PC-3 (cell line): ENCODE data around the gene KCNJ11.

Source experiments
- EZH2 ChIP-seq: fragments of 300-600 bp; sonication (generic); IDR thresholded peaks from one replicate; pipeline ENCODE4 v1.6.1; 2017; ENCODE audit warnings: antibody characterized with exemption, mild to moderate bottlenecking, low read length; ENCODE audit not compliant: unreplicated experiment
- EZH2phosphoT487 ChIP-seq: fragments of 300-600 bp; sonication (generic); IDR thresholded peaks from 2 replicates; pipeline ENCODE4 v1.6.1; 2018; ENCODE audit warnings: mild to moderate bottlenecking, antibody characterized with exemption, low read length, borderline replicate concordance
- TF ChIP-seq, protein P1 (sequence below): fragments of 300-600 bp; sonication (generic); conservative IDR thresholded peaks from 2 replicates; pipeline ENCODE4 v1.5.1; 2017; ENCODE audit warnings: antibody characterized with exemption, low read depth, mild to moderate bottlenecking, low read length

DNA sequence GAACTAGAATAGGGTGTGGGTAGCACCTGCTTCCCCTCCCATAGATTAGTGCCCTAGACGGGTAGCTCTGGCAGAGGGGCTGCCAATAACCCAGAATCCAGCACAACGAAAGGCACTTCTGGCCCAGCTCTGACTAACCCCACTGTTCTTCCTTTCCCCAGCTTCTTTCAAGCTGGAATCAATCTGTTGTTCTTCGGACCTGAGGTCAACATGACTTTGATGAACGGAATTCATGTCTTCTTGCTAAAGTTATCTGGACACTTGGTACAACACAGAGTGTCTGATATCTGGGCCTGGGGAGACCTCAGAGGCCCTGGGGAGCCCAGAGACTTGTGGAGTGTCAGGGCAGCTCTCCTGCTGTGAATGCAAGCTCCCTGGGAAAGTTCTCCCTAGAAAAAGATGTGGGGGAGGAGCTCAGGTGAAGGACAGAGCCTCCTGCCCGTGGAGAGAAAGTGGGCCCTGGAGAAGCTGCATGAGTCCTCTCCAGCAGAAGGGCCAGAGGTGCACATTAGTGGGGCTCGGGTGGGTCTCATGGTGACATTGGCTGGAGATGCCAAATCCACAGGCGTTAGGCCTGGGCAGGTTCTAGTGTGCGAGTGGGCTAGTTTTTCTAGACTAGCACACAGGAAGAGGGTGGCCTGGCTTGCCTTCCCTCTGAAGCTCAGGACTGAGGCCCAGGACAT lies 6.3 kb downstream of the KCNJ11 start:
- TF ChIP-seq EZH2phosphoT487 (no peak), EZH2 (no peak)
- TF ChIP-seq, protein P1, sequence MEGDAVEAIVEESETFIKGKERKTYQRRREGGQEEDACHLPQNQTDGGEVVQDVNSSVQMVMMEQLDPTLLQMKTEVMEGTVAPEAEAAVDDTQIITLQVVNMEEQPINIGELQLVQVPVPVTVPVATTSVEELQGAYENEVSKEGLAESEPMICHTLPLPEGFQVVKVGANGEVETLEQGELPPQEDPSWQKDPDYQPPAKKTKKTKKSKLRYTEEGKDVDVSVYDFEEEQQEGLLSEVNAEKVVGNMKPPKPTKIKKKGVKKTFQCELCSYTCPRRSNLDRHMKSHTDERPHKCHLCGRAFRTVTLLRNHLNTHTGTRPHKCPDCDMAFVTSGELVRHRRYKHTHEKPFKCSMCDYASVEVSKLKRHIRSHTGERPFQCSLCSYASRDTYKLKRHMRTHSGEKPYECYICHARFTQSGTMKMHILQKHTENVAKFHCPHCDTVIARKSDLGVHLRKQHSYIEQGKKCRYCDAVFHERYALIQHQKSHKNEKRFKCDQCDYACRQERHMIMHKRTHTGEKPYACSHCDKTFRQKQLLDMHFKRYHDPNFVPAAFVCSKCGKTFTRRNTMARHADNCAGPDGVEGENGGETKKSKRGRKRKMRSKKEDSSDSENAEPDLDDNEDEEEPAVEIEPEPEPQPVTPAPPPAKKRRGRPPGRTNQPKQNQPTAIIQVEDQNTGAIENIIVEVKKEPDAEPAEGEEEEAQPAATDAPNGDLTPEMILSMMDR = no peak
